Hindlimb muscle (tissue), 1 donor: ENCODE results near the gene KIF26B. TPM values are rescaled to one million over a fixed set of nuclear protein-coding genes. Genes with fewer than 3 reads are reported as not detected.
"Not testable (repeated sequence)": the region's sequence is repeated elsewhere in the genome, so short reads cannot be mapped to it uniquely, and the experiment has no call there.

Source experiments
- DNase-seq: peaks from one replicate; pipeline ENCODE4 v3.0.0-alpha.2; 2013
- polyA plus RNA-seq: library from polyadenylated mRNA; unstranded; fragments of 120-200 nt; gene quantifications from one replicate; pipeline ENCODE4 v1.2.1, GENCODE V29; 2013; ENCODE audit not compliant: insufficient read length

Gene KIF26B
- 0.99 TPM for polyA plus RNA-seq

GRCh38 chr1:245154429-245155271 lies at the start of gene KIF26B:
KIF26B (plus strand) TSS chr1:245154985; CDS start chr1:245155425, 440 bp downstream.
- DNase-seq = peak; percentile 32

GRCh38 chr1:245105042-245105441 lies 49.7 kb upstream of the KIF26B start:
- no peak for DNase-seq

GRCh38 chr1:245105815-245106410 lies 48.9 kb upstream of the KIF26B start:
- no peak for DNase-seq

- DNase-seq = no peak
These were observed 47.0 kb upstream of the KIF26B start for GRCh38 chr1:245107776-245108114.

GRCh38 chr1:245108246-245108645 lies 46.5 kb upstream of the KIF26B start:
- DNase-seq = no peak

- no peak for DNase-seq
These were observed 45.9 kb upstream of the KIF26B start for GRCh38 chr1:245108909-245109308.

GRCh38 chr1:245110406-245110805 lies 44.4 kb upstream of the KIF26B start:
- no peak for DNase-seq

GRCh38 chr1:245111073-245111472 lies 43.7 kb upstream of the KIF26B start:
- no peak for DNase-seq

GRCh38 chr1:245113649-245114048 lies 41.1 kb upstream of the KIF26B start:
- DNase-seq = no peak

GRCh38 chr1:245116131-245116530 lies 38.7 kb upstream of the KIF26B start:
- DNase-seq = no peak

GRCh38 chr1:245116751-245117150 lies 38.0 kb upstream of the KIF26B start:
- DNase-seq = no peak

- no peak for DNase-seq
These were observed 36.7 kb upstream of the KIF26B start for GRCh38 chr1:245118066-245118465.

GRCh38 chr1:245118806-245119205 lies 36.0 kb upstream of the KIF26B start:
- no peak for DNase-seq

GRCh38 chr1:245121523-245121922 lies 33.3 kb upstream of the KIF26B start:
- DNase-seq = no peak

GRCh38 chr1:245124241-245124640 lies 30.5 kb upstream of the KIF26B start:
- DNase-seq = no peak

GRCh38 chr1:245124644-245125043 lies 30.1 kb upstream of the KIF26B start:
- no peak for DNase-seq

- no peak for DNase-seq
These were observed 28.3 kb upstream of the KIF26B start for GRCh38 chr1:245126530-245126929.

GRCh38 chr1:245128381-245129101 lies 26.2 kb upstream of the KIF26B start:
- DNase-seq = no peak

GRCh38 chr1:245129319-245130240 lies 25.2 kb upstream of the KIF26B start:
- DNase-seq = no peak

GRCh38 chr1:245130281-245131025 lies 24.3 kb upstream of the KIF26B start:
- DNase-seq = not testable (repeated sequence)

- DNase-seq = no peak
These were observed 23.8 kb upstream of the KIF26B start for GRCh38 chr1:245131026-245131393.

GRCh38 chr1:245132771-245133170 lies 22.0 kb upstream of the KIF26B start:
- no peak for DNase-seq
